Activated CD4-positive, alpha-beta memory T cell treated with anti-CD3 and anti-CD28 coated beads, Interleukin-2, amount 10 ng/mL, durations not matched to agents 7 days and 5 days (primary cell): ENCODE measurements around the gene RAB11FIP2. TPM values are rescaled to one million over a fixed set of nuclear protein-coding genes. Genes with fewer than 3 reads are reported as not detected.

Source experiments
- CTCF ChIA-PET: fragments of 350-600 bp; sonication (Branson Sonifier 250); formaldehyde crosslinking; loops from one replicate; lab custom pipeline; 2021; ENCODE audit warnings: antibody characterized with exemption, inconsistent platforms; lab: Charles Lee
- POLR2A ChIA-PET: fragments of 350-600 bp; sonication (Branson Sonifier 250); formaldehyde crosslinking; loops from one replicate; lab custom pipeline; 2021; ENCODE audit warnings: antibody characterized with exemption; lab: Charles Lee
- DNase-seq: peaks from one replicate; pipeline ENCODE4 v3.0.0-alpha.2; 2020
- H3K27ac Mint-ChIP-seq: one replicate; pipeline ENCODE4 v1.8.0; 2021; ENCODE audit warnings: mild to moderate bottlenecking, mixed read lengths
- H3K27me3 Mint-ChIP-seq: one replicate; pipeline ENCODE4 v1.8.0; 2021; ENCODE audit warnings: mixed read lengths
- H3K36me3 Mint-ChIP-seq: one replicate; pipeline ENCODE4 v1.8.0; 2021; ENCODE audit warnings: low read depth, mixed read lengths
- H3K4me1 Mint-ChIP-seq: one replicate; pipeline ENCODE4 v1.8.0; 2021; ENCODE audit warnings: mixed read lengths
- H3K4me3 Mint-ChIP-seq: one replicate; pipeline ENCODE4 v1.8.0; 2021; ENCODE audit warnings: mild to moderate bottlenecking, mixed read lengths
- H3K9me3 Mint-ChIP-seq: one replicate; pipeline ENCODE4 v1.8.0; 2021; ENCODE audit warnings: mixed read lengths
- total RNA-seq, 2 experiments: library from RNA; stranded (reverse); gene quantifications; one replicate each; pipeline ENCODE4 v1.2.3, GENCODE V29; 2021

The RAB11FIP2 gene
- total RNA-seq, 2 experiments from 2014 or later, result 10.7 to 12.0 TPM

GRCh38 chr10:117991701-117992100 lies 55.0 kb downstream of the RAB11FIP2 start:
- no peaks in the 10 kb centered on the region for H3K4me1 Mint-ChIP-seq
- no peaks in the 10 kb centered on the region for H3K27me3 Mint-ChIP-seq
- POLR2A ChIA-PET, result no interaction called here
- no peak overlapping the region for H3K27ac Mint-ChIP-seq
- no peak overlapping the region for H3K4me3 Mint-ChIP-seq
- CTCF ChIA-PET, result no interaction called here
- peaks cover 5% of the 10 kb centered on the region for H3K9me3 Mint-ChIP-seq
- no peak for DNase-seq
- H3K36me3 Mint-ChIP-seq, result peaks cover 1% of the 10 kb centered on the region

- Mint-ChIP-seq H3K4me1 (no peaks in the 10 kb centered on the region), H3K9me3 (peaks cover 5% of the 10 kb centered on the region), H3K27me3 (peaks cover 3% of the 10 kb centered on the region), H3K27ac (no peak overlapping the region), H3K4me3 (no peak overlapping the region), H3K36me3 (no peaks in the 10 kb centered on the region)
- CTCF ChIA-PET, result no interaction called here
- no peak for DNase-seq
- POLR2A ChIA-PET, result no interaction called here
Observed at GRCh38 chr10:117989962-117990361, 56.8 kb downstream of the RAB11FIP2 start.

- POLR2A ChIA-PET, result no interaction called here
- peaks cover 5% of the 10 kb centered on the region for H3K9me3 Mint-ChIP-seq
Observed at GRCh38 chr10:117988814-117989213, 57.9 kb downstream of the RAB11FIP2 start.

GRCh38 chr10:117987244-117987909 lies 59.4 kb downstream of the RAB11FIP2 start:
- DNase-seq, result no peak
- Mint-ChIP-seq H3K27ac (no peak overlapping the region), H3K4me3 (no peak overlapping the region), H3K36me3 (no peaks in the 10 kb centered on the region), H3K4me1 (no peaks in the 10 kb centered on the region), H3K9me3 (peaks cover 5% of the 10 kb centered on the region), H3K27me3 (peaks cover 3% of the 10 kb centered on the region)
- ChIA-PET POLR2A (no interaction called here), CTCF (no interaction called here)

More at GRCh38 chr10:117988814-117989213, 57.9 kb downstream of the RAB11FIP2 start:
- Mint-ChIP-seq H3K27ac (no peak overlapping the region), H3K4me1 (no peaks in the 10 kb centered on the region), H3K27me3 (peaks cover 3% of the 10 kb centered on the region), H3K36me3 (no peaks in the 10 kb centered on the region), H3K4me3 (no peak overlapping the region)
- no peak for DNase-seq
- CTCF ChIA-PET, result no interaction called here

- Mint-ChIP-seq H3K36me3 (no peaks in the 10 kb centered on the region), H3K27ac (no peak overlapping the region), H3K9me3 (peaks cover 5% of the 10 kb centered on the region), H3K4me1 (no peaks in the 10 kb centered on the region), H3K4me3 (no peak overlapping the region), H3K27me3 (peaks cover 3% of the 10 kb centered on the region)
- CTCF ChIA-PET, result no interaction called here
- POLR2A ChIA-PET, result no interaction called here
- no peak for DNase-seq
Observed at GRCh38 chr10:117983961-117984360, 62.8 kb downstream of the RAB11FIP2 start.

- no peak for DNase-seq
- Mint-ChIP-seq H3K27me3 (peaks cover 7% of the 10 kb centered on the region), H3K27ac (no peak overlapping the region), H3K4me3 (no peak overlapping the region), H3K4me1 (no peaks in the 10 kb centered on the region), H3K9me3 (no peaks in the 10 kb centered on the region), H3K36me3 (no peaks in the 10 kb centered on the region)
- ChIA-PET CTCF (no interaction called here), POLR2A (no interaction called here)
Observed at GRCh38 chr10:117980755-117981702, 65.7 kb downstream of the RAB11FIP2 start.

- H3K4me3 Mint-ChIP-seq, result no peak overlapping the region
- POLR2A ChIA-PET, result no interaction called here
- H3K27ac Mint-ChIP-seq, result no peak overlapping the region
Observed at GRCh38 chr10:117980216-117980615, 66.5 kb downstream of the RAB11FIP2 start.

GRCh38 chr10:117972168-117972837 lies 74.4 kb downstream of the RAB11FIP2 start:
- peaks cover 7% of the 10 kb centered on the region for H3K27me3 Mint-ChIP-seq
- no peaks in the 10 kb centered on the region for H3K36me3 Mint-ChIP-seq
- POLR2A ChIA-PET, result no interaction called here
- H3K4me3 Mint-ChIP-seq, result no peak overlapping the region
- CTCF ChIA-PET, result no interaction called here
- H3K27ac Mint-ChIP-seq, result no peak overlapping the region
- H3K4me1 Mint-ChIP-seq, result no peaks in the 10 kb centered on the region
- DNase-seq, result no peak
- H3K9me3 Mint-ChIP-seq, result no peaks in the 10 kb centered on the region

More at GRCh38 chr10:117980216-117980615, 66.5 kb downstream of the RAB11FIP2 start:
- H3K4me1 Mint-ChIP-seq, result no peaks in the 10 kb centered on the region
- H3K27me3 Mint-ChIP-seq, result peaks cover 8% of the 10 kb centered on the region
- CTCF ChIA-PET, result no interaction called here
- H3K36me3 Mint-ChIP-seq, result no peaks in the 10 kb centered on the region
- H3K9me3 Mint-ChIP-seq, result no peaks in the 10 kb centered on the region
- DNase-seq, result no peak

GRCh38 chr10:117970962-117971361 lies 75.8 kb downstream of the RAB11FIP2 start:
- Mint-ChIP-seq H3K27me3 (peaks cover 4% of the 10 kb centered on the region), H3K9me3 (no peaks in the 10 kb centered on the region), H3K27ac (no peak overlapping the region), H3K4me3 (no peak overlapping the region), H3K36me3 (no peaks in the 10 kb centered on the region), H3K4me1 (no peaks in the 10 kb centered on the region)
- DNase-seq, result no peak
- ChIA-PET CTCF (no interaction called here), POLR2A (no interaction called here)

- CTCF ChIA-PET, result no interaction called here
- Mint-ChIP-seq H3K4me1 (no peaks in the 10 kb centered on the region), H3K27me3 (peaks cover 3% of the 10 kb centered on the region), H3K9me3 (no peaks in the 10 kb centered on the region), H3K4me3 (no peak overlapping the region), H3K27ac (no peak overlapping the region), H3K36me3 (no peaks in the 10 kb centered on the region)
- POLR2A ChIA-PET, result no interaction called here
- no peak for DNase-seq
Observed at GRCh38 chr10:117969592-117969991, 77.1 kb downstream of the RAB11FIP2 start.

- ChIA-PET POLR2A (no interaction called here), CTCF (no interaction called here)
- H3K27ac Mint-ChIP-seq, result no peak overlapping the region
- DNase-seq, result no peak
- H3K9me3 Mint-ChIP-seq, result no peaks in the 10 kb centered on the region
- no peaks in the 10 kb centered on the region for H3K36me3 Mint-ChIP-seq
- peaks cover 5% of the 10 kb centered on the region for H3K27me3 Mint-ChIP-seq
- H3K4me3 Mint-ChIP-seq, result no peak overlapping the region
- H3K4me1 Mint-ChIP-seq, result no peaks in the 10 kb centered on the region
Observed at GRCh38 chr10:117968354-117969182, 78.2 kb downstream of the RAB11FIP2 start.

- Mint-ChIP-seq H3K9me3 (no peaks in the 10 kb centered on the region), H3K4me3 (no peak overlapping the region), H3K27me3 (peaks cover 5% of the 10 kb centered on the region), H3K36me3 (no peaks in the 10 kb centered on the region), H3K4me1 (no peaks in the 10 kb centered on the region), H3K27ac (no peak overlapping the region)
- CTCF ChIA-PET, result no interaction called here
- POLR2A ChIA-PET, result no interaction called here
- no peak for DNase-seq
Observed at GRCh38 chr10:117967149-117967650, 79.5 kb downstream of the RAB11FIP2 start.
